Measurements from ENCODE around the gene SENP1. TPM values are rescaled to one million over a fixed set of nuclear protein-coding genes. Genes with fewer than 3 reads are reported as not detected.

The SENP1 gene
- total and polyA plus RNA-seq, 7 donors: 3.2 to 10.2 (median 6.3) TPM

DNA sequence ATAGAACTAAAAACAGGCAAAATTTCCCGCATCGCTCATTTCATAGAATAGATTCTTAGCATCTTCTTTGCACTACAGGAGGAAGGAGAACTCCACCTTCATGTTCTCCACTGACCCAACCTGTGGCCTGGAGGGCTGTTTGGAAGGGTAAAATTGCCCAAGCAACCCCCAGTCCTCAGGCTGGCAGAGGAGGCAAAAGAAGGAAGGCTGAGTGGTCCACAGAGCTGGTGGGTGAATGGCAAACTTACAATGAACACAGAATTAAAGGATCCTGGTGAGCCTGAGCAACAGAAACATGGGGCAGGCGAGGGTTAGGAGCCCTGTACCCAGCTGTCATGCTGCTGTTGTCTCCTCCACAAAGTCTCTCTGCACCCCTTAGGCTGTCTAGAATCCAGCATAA lies 25.1 kb downstream of the SENP1 start:
- Histone ChIP-seq H3K4me1 (no peaks in the 10 kb centered on the region), H3K36me3 (ENCODE audit: insufficient read depth in 1 of 2, low read depth in 1 of 2) (peaks cover 1 to 67% of the 10 kb centered on the region in 2 donors), H3K27ac (no peak overlapping the region), H3K27me3 (ENCODE audit: insufficient read depth in 3 of 3, low read length in 2 of 3) (no peaks in the 10 kb centered on the region), H3K9me3 (no peaks in the 10 kb centered on the region), H3K4me3 (no peak overlapping the region)
- ATAC-seq (no peak), DNase-seq (no peak)
- 96 to 100% (median 100%) methylated on average over 3 of the region's 3 CpGs for WGBS, 3 donors
- intact Hi-C loops (cut with DNase I): loop anchor here in 1 of 2 donors (5.0 kb wide), 1 partner anchor 86 kb away; no protein-coding TSS in a partner anchor
- TF ChIP-seq, protein P1, sequence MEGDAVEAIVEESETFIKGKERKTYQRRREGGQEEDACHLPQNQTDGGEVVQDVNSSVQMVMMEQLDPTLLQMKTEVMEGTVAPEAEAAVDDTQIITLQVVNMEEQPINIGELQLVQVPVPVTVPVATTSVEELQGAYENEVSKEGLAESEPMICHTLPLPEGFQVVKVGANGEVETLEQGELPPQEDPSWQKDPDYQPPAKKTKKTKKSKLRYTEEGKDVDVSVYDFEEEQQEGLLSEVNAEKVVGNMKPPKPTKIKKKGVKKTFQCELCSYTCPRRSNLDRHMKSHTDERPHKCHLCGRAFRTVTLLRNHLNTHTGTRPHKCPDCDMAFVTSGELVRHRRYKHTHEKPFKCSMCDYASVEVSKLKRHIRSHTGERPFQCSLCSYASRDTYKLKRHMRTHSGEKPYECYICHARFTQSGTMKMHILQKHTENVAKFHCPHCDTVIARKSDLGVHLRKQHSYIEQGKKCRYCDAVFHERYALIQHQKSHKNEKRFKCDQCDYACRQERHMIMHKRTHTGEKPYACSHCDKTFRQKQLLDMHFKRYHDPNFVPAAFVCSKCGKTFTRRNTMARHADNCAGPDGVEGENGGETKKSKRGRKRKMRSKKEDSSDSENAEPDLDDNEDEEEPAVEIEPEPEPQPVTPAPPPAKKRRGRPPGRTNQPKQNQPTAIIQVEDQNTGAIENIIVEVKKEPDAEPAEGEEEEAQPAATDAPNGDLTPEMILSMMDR (IDR thresholded peaks at IDR 0.05): no peak

DNA sequence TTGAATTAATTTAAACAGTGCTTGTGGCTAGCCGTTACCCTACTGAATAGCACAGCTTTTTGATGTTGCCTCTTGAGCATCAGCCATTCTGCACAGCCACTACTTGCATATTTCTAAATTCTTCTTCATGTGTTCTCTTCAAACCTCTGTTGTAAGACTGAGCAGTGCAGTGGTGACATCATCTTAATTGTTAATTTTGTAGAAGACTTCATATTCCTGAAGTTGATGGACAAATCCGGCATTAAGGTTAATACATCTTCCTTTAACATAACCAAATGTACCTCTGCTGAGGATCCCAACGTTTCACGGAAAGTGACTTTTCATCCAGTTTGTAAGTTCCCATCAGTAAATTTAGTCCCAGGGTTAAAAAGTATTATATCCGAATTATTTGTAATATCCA lies 25.6 kb downstream of the SENP1 start:
- intact Hi-C loops (cut with DNase I): loop anchor here in 1 of 2 donors (5.0 kb wide), 1 partner anchor 87 kb away; no protein-coding TSS in a partner anchor
- DNase-seq: no peak
- Histone ChIP-seq H3K4me3 (no peak overlapping the region), H3K27ac (no peak overlapping the region), H3K4me1 (peaks cover 4% of the 10 kb centered on the region), H3K9me3 (no peaks in the 10 kb centered on the region), H3K36me3 (ENCODE audit: insufficient read depth in 1 of 2, low read depth in 1 of 2) (peaks cover 0 to 62% of the 10 kb centered on the region in 2 donors), H3K27me3 (ENCODE audit: insufficient read depth in 3 of 3, low read length in 2 of 3) (no peaks in the 10 kb centered on the region)
- WGBS, 3 donors: 90 to 94% (median 94%) methylated on average over 5 of the region's 5 CpGs
- TF ChIP-seq, protein P1 (IDR thresholded peaks at IDR 0.05): no peak
- ATAC-seq: no peak

DNA sequence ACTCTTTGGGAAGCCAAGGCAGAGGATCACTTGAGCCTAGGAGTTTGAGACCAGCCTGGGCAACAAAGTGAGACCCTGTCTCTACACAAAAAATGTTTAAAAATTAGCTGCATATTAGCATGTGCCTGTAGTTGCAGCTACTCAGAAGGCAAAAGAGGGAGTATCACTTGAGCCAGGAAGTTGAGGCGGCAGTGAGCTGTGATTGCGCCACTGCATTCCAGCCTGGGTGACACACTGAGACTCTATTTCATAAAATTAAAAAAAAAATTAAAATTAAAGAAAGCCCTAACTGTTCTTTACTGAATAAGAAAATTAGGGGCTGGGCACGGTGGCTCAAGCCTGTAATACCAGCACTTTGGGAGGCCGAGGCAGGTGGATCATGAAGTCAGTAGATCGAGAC lies 27.0 kb downstream of the SENP1 start:
- Histone ChIP-seq H3K36me3 (ENCODE audit: insufficient read depth in 1 of 2, low read depth in 1 of 2) (peaks cover 0 to 63% of the 10 kb centered on the region in 2 donors), H3K4me1 (peaks cover 5% of the 10 kb centered on the region), H3K27ac (no peak overlapping the region), H3K4me3 (no peak overlapping the region), H3K27me3 (ENCODE audit: insufficient read depth in 3 of 3, low read length in 2 of 3) (no peaks in the 10 kb centered on the region), H3K9me3 (no peaks in the 10 kb centered on the region)
- DNase-seq (no peak), ATAC-seq (no peak)
- intact Hi-C loops (cut with DNase I): no loop called here
- TF ChIP-seq, protein P1 (IDR thresholded peaks at IDR 0.05): no peak
- 89 to 96% (median 95%) methylated on average over 5 of the region's 5 CpGs for WGBS, 3 donors

DNA sequence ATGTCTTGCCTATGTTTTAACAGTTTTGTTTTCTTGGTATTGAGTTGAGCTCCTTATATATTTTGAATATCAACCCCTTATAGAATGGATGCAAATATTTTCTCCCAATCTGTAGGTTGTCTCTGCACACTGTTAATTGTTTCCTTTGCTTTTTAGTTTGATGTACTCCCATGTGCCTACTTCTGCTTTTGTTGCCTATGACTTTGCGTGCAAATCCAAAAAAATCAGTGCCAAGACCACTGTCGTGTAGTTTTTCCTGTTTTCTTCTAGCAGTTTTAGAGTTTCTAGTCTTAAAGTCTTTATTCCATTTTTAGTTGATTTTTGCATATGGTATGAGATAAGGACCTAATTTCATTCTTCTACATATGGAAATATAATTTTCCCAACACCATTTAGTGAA lies 28.8 kb downstream of the SENP1 start:
- peaks cover 5% of the 10 kb centered on the region for H3K4me1 ChIP-seq
- WGBS, 3 donors: 88 to 97% (median 93%) methylated on average over 2 of the region's 2 CpGs
- H3K27me3 ChIP-seq (ENCODE audit: insufficient read depth in 3 of 3, low read length in 2 of 3): no peaks in the 10 kb centered on the region
- ATAC-seq (no peak), DNase-seq (no peak)
- intact Hi-C loops (cut with DNase I): no loop called here
- TF ChIP-seq, protein P1 (IDR thresholded peaks at IDR 0.05): no peak
- H3K36me3 ChIP-seq (ENCODE audit: insufficient read depth in 1 of 2, low read depth in 1 of 2): peaks cover 0 to 66% of the 10 kb centered on the region in 2 donors
- no peak overlapping the region for H3K27ac ChIP-seq
- H3K4me3 ChIP-seq: no peak overlapping the region
- no peaks in the 10 kb centered on the region for H3K9me3 ChIP-seq

DNA sequence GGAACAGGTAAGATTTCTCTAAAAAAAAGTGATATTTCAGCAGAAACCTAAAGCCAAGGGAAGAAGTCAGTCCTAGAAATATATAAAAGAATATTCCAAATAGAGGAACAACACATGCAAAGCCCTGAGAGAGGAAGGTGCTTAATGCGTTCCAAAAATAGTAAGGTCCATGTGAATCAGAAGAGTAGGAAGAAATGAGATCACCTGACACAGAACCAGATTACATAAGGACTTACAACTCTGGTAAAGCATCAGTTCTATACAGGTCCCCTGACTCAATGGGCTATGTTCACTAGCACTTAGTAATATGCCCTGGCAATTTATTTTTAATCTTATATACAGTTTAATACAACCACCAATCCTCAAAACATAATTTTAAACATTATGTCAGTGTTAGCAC lies 30.0 kb downstream of the SENP1 start:
- WGBS, 3 donors: 23 to 55% (median 28%) methylated on average over 1 of the region's 1 CpG
- Histone ChIP-seq H3K4me1 (peaks cover 5% of the 10 kb centered on the region), H3K27ac (peak overlapping the region; percentile 17), H3K36me3 (ENCODE audit: insufficient read depth in 1 of 2, low read depth in 1 of 2) (peaks cover 0 to 67% of the 10 kb centered on the region in 2 donors), H3K4me3 (no peak overlapping the region), H3K27me3 (ENCODE audit: insufficient read depth in 3 of 3, low read length in 2 of 3) (no peaks in the 10 kb centered on the region), H3K9me3 (no peaks in the 10 kb centered on the region)
- TF ChIP-seq, protein P1 (IDR thresholded peaks at IDR 0.05): no peak
- peak; percentile 73 to 94 (median 88) for ATAC-seq
- intact Hi-C loops (cut with DNase I): no loop called here
- DNase-seq: no peak
